DOHH2 (cell line): Measurements from ENCODE around the gene LSM14A.

ENCODE experiments used
- H3F3A ChIP-seq: fragments of 200-600 bp; sonication (generic), shearing (Covaris generic); 2 replicates; pipeline ENCODE4 v1.6.0; 2016; ENCODE audit warnings: antibody characterized with exemption, mild to moderate bottlenecking; ENCODE audit not compliant: control insufficient read depth, insufficient read depth
- H3K27ac ChIP-seq: fragments of 200-600 bp; sonication (generic); 2 replicates; pipeline ENCODE4 v1.5.1; 2014; ENCODE audit warnings: low read depth, mild to moderate bottlenecking, low read length, moderate library complexity
- H3K27me3 ChIP-seq: fragments of 200-600 bp; sonication (generic); 2 replicates; pipeline ENCODE4 v1.6.1; 2014; ENCODE audit warnings: mild to moderate bottlenecking, low read length, mixed read lengths; ENCODE audit not compliant: control insufficient read depth
- H3K36me3 ChIP-seq: fragments of 200-600 bp; sonication (generic); 2 replicates; pipeline ENCODE4 v1.6.1; 2014; ENCODE audit warnings: mild to moderate bottlenecking, low read length, moderate library complexity, mixed read lengths; ENCODE audit not compliant: control insufficient read depth
- H3K4me1 ChIP-seq: fragments of 200-600 bp; sonication (generic); 2 replicates; pipeline ENCODE4 v1.6.1; 2014; ENCODE audit warnings: mild to moderate bottlenecking, low read length, mixed read lengths; ENCODE audit not compliant: control insufficient read depth
- H3K4me2 ChIP-seq: fragments of 200-600 bp; sonication (generic); 2 replicates; pipeline ENCODE4 v1.6.0; 2014; ENCODE audit warnings: mild to moderate bottlenecking, low read length, moderate library complexity
- H3K4me3 ChIP-seq: fragments of 200-600 bp; sonication (generic); 2 replicates; pipeline ENCODE4 v1.5.1; 2014; ENCODE audit warnings: mild to moderate bottlenecking, low read length, mixed read lengths
- H3K79me2 ChIP-seq: fragments of 200-600 bp; sonication (generic); 2 replicates; pipeline ENCODE4 v1.6.1; 2014; ENCODE audit warnings: mild to moderate bottlenecking, low read length, mixed read lengths; ENCODE audit not compliant: control insufficient read depth
- H3K9me2 ChIP-seq: fragments of 200-600 bp; sonication (generic); replicated peaks from 2 replicates; pipeline ENCODE4 v1.6.1; 2014; ENCODE audit warnings: mild to moderate bottlenecking, low read length, mixed read lengths; ENCODE audit not compliant: control insufficient read depth
- H3K9me3 ChIP-seq: fragments of 200-600 bp; sonication (generic); 2 replicates; pipeline ENCODE4 v1.6.1; 2014; ENCODE audit warnings: antibody characterized with exemption, low read length, mixed read lengths; ENCODE audit not compliant: control insufficient read depth, insufficient read depth
- H4K20me1 ChIP-seq: fragments of 200-600 bp; sonication (generic); 2 replicates; pipeline ENCODE4 v1.6.0; 2014; ENCODE audit warnings: low read depth, mild to moderate bottlenecking, antibody characterized with exemption, low read length, moderate library complexity; ENCODE audit not compliant: control insufficient read depth, insufficient read depth
- CTCF ChIP-seq: fragments of 200-600 bp; sonication (generic); IDR thresholded peaks from one replicate; pipeline ENCODE4 v1.5.1; 2014; ENCODE audit warnings: antibody characterized with exemption, mild to moderate bottlenecking, low read depth, low read length; ENCODE audit not compliant: poor library complexity, severe bottlenecking
- EZH2phosphoT487 ChIP-seq: fragments of 200-600 bp; sonication (generic); IDR thresholded peaks from 2 replicates; pipeline ENCODE4 v1.6.1; 2017; ENCODE audit warnings: borderline replicate concordance, mild to moderate bottlenecking, antibody characterized with exemption, low read length, moderate library complexity, mixed read lengths

LSM14A gene

GRCh38 chr19:34217952-34218817 lies 45.9 kb downstream of the LSM14A start:
- H3K4me1 ChIP-seq, result peaks cover 31% of the 10 kb centered on the region
- peak overlapping the region; percentile 78 for H3K27ac ChIP-seq
- no peak for TF ChIP-seq EZH2phosphoT487
- no peak for TF ChIP-seq CTCF
- H3K9me2 ChIP-seq, result no peaks in the 10 kb centered on the region
- H3K36me3 ChIP-seq, result peaks cover 72% of the 10 kb centered on the region
- no peaks in the 10 kb centered on the region for H3K27me3 ChIP-seq
- H3K4me3 ChIP-seq, result peak overlapping the region; percentile 23
- H3F3A ChIP-seq, result peaks cover 28% of the 10 kb centered on the region
- peak overlapping the region; percentile 41 for H3K4me2 ChIP-seq
- no peaks in the 10 kb centered on the region for H4K20me1 ChIP-seq
- H3K9me3 ChIP-seq, result no peaks in the 10 kb centered on the region
- peaks cover 56% of the 10 kb centered on the region for H3K79me2 ChIP-seq

DNA sequence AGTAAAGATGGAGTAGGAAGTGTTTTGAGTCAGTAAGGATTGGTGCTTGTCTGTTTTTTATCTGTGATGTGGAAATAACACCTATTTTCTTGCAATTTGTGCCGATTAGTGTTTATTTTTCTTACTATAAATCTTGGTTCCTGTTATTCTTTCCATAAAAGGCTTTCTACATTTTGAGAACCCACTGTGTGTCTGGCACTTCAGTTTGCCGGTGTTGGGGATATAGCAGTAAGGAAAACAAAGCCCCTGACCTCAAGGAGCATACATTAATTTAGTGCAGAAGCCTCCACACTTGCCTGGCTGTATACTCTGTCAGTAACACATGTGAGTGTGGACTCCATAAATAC lies 46.5 kb downstream of the LSM14A start:
- H3K4me2 ChIP-seq, result peak overlapping the region; percentile 41
- H3K79me2 ChIP-seq, result peaks cover 59% of the 10 kb centered on the region
- H3F3A ChIP-seq, result peaks cover 27% of the 10 kb centered on the region
- H3K27me3 ChIP-seq, result no peaks in the 10 kb centered on the region
- H3K4me3 ChIP-seq, result peak overlapping the region; percentile 23; the same call in 1 of the 2 replicates
- no peaks in the 10 kb centered on the region for H4K20me1 ChIP-seq
- H3K4me1 ChIP-seq, result peaks cover 31% of the 10 kb centered on the region
- peaks cover 72% of the 10 kb centered on the region for H3K36me3 ChIP-seq
- no peaks in the 10 kb centered on the region for H3K9me2 ChIP-seq
- TF ChIP-seq CTCF (no peak), EZH2phosphoT487 (no peak)
- no peaks in the 10 kb centered on the region for H3K9me3 ChIP-seq
- peak overlapping the region; percentile 78 for H3K27ac ChIP-seq

- Histone ChIP-seq H3K36me3 (peaks cover 81% of the 10 kb centered on the region), H3K9me3 (no peaks in the 10 kb centered on the region), H3K27me3 (no peaks in the 10 kb centered on the region), H3K4me1 (peaks cover 26% of the 10 kb centered on the region), H3K4me3 (no peak overlapping the region), H3K27ac (no peak overlapping the region), H4K20me1 (no peaks in the 10 kb centered on the region), H3K4me2 (no peak overlapping the region), H3K79me2 (peaks cover 58% of the 10 kb centered on the region), H3F3A (peaks cover 25% of the 10 kb centered on the region), H3K9me2 (no peaks in the 10 kb centered on the region)
- TF ChIP-seq CTCF, result peak; percentile 87
- TF ChIP-seq EZH2phosphoT487, result no peak
Observed at GRCh38 chr19:34220472-34221063, 48.3 kb downstream of the LSM14A start.
